Stimulated activated CD4-positive, alpha-beta T cell treated with anti-CD3 and anti-CD28 coated beads, Interleukin-12 subunit alpha, Interleukin-12 subunit beta, amount 100 ng/mL, for 4 hours (primary cell): Measurements from ENCODE around the gene PARD6A.

Experiments
- DNase-seq: peaks from one replicate; pipeline ENCODE4 v3.0.0-alpha.2; 2020

Gene PARD6A

DNA sequence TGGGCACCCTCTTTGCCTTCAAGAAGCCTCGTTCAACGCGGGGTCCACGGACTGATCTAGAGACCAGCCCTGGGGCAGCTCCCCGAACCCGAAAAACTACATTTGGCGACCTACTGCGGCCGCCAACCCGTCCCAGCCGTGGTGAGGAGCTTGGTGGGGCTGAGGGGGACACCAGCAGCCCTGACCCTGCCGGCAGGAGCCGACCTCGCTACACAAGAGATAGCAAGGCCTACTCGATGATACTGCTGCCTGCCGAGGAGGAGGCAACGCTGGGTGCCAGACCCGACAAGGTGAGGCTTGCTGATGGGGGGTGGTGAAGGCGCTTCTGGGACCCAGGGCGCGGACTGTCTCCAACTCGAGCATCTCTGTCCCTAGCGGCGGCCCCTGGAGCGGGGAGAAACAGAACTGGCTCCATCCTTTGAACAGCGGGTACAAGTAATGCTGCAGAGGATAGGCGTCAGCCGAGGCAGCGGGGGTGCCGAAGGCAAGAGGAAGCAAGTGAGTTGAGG lies 6.3 kb upstream of the PARD6A start:
- DNase-seq, result no peak

DNA sequence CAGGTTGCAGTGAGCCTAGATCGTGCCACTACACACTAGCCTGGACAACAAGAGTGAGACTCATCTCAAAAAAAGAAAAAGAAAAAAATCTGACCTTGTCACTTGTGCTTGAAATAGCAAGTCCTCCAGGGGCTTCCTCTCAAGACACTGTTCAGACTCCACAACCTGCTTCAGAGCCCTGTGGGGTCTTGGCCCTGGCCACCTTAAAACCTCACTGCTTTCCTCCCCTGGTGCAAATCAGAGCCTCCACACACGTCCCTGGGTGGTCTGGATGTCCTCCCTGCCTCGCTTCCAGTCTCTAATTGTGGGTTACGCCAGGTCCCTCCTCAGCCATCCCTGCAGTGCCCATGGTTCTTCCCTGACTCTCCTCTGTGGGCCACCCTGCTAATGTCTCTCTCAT lies 5.4 kb upstream of the PARD6A start:
- DNase-seq, result no peak

DNA sequence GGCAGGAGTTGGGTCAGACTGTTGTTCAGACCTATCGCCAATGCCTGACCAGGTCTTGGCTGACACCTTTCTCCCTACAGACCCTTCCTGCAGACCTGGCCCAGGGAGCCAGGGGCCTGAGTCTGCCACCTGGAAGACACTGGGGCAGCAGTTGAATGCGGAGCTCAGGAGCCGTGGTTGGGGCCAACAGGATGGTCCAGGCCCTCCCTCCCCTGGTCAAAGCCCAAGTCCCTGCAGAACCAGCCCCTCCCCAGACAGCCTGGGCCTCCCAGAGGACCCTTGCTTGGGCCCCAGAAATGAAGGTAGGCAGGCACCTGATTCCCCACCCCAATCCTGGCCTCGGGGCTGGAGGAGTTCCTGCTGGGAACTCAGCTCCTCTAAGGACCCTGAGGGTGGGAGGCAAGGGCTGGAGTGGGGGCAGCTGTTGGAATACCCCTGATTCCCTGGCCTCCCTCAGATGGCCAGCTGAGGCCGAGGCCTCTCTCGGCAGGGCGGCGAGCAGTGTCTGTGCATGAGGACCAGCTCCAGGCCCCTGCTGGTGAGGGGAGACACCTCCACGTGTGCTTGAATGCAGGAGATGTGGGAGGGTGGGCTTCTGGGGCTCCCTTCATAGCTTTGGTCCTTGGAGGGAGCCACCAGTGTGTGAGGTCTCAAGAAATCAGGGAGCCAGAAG lies 4.3 kb upstream of the PARD6A start:
- DNase-seq, result no peak

DNA sequence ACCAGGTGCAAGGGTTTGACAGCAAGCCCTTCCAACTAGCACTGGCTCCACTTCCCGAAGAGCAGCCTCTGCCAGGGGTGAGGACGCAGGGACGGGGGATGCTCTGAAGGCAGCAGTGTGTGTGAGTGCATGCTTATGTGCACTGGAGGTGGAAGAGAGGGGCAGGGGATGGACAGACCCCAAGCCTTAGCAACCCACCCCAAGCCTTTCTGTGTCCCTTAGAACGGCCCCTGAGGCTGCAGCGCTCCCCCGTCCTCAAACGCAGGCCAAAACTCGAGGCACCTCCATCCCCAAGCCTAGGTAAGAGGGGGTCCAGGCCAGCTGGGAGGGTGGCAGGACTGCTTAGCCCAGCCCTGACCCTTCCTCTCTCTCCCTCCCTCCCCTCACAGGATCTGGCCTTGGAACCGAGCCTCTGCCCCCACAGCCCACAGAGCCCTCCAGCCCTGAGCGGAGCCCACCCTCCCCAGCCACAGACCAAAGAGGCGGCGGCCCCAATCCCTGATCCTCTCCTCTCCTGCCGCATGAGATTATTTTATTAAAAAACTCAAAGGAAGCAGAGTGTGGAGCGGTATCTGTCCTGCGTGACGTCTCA lies 3.6 kb upstream of the PARD6A start:
- DNase-seq, result no peak

DNA sequence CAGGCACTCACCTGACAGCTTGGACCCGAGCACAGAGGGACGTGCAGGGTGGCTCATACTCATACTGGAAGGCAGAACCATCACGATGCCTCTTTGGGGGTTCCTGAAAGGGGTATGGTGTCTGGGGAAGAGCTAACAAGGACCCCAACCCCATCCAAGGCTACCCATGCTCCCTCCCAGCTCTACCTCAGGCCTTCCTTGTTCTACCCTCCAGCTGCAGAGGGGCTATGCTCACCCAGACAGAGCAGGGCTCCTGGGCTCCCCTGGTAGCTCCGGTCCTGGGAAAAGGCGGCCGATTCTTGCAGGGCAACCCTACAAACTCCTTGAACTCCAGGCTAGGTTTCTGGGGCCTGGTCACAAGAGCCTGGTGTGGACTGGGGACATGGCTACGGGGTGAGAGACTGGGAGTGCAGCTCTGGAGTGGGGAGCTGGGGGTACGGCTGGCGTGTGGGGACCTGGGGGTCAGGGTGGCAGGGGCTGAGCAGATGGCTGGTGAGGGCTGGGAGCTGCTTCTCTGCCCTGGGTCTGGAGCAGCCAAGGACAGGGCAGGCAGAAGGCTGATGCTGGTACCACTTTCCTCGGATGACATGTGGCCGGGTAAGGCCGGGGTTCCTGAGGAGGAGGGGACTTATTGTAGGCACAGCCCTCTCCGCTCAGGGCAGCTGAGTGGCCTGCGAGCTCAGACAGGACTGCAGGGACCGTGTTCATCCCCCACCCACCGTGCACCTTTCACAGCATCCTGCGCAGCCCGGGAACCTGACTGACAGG lies 2.8 kb upstream of the PARD6A start:
- no peak for DNase-seq

DNA sequence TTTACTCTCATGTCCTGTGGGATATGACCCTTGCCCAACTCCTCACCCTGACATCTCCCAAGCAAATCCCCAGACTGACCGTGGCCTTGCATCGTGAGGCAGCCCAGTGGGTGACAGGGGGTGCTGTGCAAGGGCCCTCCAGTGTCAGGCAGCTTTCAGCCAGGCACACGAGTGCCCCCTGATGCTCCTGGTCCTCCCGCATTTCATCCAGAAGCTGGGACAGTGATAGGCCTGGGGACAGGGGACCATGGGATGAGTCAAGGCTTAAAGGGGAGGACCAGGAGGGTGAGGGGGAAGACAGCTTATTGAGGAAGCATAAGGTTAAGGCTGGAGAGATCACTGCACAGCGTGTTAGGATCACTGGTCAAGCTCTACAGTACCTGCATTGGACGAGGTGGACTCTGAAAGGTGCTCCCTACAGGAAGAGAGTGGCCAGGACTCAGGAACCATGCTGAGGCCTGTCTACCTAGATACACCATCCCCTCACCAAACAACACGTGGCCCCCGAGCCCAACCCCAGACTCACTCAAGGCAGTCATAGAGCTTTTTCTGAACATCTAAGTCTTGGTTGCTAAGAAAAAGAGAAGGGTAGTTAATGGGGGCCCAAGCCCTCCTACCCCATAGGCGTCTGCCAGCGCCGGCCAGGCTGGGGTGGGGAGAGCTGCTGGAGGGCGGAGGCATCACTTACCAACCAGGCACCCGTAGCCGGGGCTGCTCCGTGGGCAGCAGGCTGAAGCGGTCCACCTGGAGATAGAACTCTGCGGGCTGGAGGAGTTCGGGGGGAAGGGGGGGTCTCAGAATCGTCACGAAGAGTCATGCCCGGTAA lies 1.7 kb upstream of the PARD6A start:
- no peak for DNase-seq

DNA sequence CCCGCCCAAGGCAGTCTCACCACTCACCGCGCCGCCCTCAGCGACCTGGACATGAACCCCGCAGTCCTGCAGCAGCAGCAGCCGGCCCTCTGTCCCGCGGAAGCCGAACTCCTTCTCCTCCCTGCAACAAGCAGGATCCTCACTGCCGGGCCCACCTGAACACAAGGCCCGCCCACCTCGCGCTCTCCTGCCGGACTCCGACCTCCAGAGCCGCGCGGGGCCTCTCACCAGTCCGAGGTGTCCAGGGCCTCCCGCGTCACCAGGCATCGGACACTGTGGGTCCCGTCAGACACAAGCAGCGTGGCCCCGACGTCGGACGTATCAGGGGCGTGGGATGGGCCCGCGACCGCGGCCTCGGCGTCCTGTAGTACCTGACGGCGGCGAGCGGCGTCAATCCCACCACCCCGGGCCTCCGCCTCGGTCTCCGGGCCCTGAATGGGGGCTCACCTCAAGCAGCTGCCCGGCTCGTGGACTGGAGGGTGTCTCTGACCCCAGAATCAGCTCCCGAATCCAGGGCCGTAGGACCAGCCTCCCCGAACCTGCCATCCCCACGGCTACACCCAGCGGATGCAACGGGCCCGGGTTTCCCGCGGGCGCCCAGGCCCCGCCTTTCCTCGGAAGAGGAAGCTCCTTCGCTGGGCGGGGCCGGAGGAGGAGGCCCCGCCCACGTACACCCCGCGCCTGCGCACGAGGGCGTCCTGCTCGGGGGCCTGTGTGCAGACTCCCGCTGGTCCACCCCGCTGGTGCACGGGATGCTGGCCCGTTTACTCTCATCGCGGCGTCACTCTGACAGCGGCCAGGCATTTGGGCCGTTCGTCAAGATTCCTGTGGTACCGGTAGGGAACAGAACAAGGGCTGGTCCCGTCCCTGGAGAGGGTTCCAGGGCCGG lies 841 bp upstream of the PARD6A start, which contains the start of gene ACD:
Gene ACD (minus strand): TSS at position 586 of the 889 bp plus-strand sequence. CDS start 40 bp downstream, at position 546.
- peak; percentile 95 for DNase-seq

DNA sequence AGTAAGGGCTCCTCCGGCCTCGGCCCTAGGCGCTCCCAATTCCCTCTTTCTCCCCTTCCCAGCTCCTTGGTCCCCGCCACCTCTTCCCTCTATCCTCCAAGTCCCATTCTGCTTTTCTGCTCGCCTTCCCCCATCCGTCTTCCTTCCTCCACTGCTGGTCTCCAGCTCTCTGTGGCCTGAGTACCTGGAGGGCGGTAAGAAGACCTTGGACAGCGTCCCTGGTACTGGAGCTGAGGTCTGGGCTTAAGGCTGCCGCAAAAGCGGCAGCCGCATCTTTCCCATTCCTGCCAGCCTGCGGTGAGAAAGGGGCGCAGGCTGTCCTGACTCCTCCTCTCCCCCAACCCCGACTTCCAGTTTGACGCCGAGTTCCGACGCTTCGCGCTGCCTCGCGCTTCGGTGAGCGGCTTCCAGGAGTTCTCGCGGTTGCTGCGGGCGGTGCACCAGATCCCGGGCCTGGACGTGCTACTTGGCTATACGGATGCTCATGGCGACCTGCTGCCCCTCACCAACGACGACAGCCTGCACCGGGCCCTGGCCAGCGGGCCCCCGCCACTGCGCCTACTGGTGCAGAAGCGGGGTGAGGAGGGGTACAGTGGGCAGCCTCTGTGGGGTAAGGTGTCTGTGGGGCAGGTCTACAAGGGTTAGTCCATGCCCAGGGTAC lies 471 bp downstream of the PARD6A start:
- no peak for DNase-seq

DNA sequence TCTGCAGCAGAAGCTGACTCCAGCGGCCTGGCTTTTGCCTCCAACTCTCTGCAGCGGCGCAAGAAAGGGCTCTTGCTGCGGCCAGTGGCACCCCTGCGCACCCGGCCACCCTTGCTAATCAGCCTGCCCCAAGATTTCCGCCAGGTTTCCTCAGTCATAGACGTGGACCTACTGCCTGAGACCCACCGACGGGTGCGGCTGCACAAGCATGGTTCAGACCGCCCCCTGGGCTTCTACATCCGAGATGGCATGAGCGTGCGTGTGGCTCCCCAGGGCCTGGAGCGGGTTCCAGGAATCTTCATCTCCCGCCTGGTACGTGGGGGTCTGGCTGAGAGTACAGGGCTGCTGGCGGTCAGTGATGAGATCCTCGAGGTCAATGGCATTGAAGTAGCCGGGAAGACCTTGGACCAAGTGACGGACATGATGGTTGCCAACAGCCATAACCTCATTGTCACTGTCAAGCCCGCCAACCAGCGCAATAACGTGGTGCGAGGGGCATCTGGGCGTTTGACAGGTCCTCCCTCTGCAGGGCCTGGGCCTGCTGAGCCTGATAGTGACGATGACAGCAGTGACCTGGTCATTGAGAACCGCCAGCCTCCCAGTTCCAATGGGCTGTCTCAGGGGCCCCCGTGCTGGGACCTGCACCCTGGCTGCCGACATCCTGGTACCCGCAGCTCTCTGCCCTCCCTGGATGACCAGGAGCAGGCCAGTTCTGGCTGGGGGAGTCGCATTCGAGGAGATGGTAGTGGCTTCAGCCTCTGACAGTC lies 1.3 kb downstream of the PARD6A start:
- no peak for DNase-seq

DNA sequence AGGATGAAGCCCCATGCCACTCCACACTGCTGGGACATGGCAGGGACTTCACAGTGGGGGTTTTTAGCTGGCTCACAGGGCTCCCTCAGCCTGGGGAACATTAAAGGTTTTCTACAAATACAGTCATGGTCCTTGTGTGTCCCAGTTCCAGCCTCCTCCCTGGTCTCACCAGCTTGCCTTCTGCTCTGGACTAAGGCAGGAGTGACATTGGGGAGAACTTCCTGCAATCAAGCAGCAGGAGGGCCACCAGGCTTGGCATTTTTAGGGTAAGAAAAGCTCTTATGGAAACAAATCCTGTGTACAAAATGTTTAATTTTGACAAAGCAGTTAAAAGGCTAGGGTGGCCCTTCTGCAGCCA lies 1.9 kb downstream of the PARD6A start:
- no peak for DNase-seq

DNA sequence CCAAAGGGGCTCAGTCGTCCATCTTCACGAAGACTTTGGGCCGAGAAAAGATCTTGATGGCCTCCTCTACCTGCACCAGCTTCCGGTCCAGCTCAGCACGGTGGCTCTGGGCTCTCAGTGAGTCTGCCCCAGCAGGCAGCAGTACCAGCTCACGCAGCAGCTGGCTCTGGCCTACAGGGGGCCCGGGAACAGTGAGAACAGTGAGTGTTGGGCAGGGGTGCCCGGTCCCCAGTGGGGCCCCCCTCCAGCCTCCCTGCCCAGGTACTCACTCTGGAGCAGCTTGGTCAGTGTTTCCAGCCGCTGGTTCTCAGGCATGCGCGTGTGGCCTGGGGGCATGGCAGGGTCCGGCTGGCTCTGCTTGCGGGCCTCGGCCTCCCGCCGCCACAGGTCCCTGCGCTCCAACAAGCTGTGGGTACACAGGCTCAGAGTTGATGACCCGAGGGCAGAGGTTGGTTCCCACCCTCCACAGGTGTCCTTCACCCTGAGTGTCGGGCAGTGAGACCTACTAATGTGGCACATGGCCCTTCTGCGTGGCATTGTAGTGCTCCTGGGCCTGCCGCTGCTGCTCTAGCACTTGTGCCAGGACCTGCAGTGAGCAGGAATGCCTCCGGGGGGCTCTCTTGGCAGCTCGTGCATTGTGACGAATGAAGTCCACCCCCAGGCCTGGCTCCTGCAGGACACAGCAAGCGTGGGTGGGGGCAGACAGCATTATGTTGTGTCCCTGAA lies 2.6 kb downstream of the PARD6A start:
- no peak for DNase-seq

DNA sequence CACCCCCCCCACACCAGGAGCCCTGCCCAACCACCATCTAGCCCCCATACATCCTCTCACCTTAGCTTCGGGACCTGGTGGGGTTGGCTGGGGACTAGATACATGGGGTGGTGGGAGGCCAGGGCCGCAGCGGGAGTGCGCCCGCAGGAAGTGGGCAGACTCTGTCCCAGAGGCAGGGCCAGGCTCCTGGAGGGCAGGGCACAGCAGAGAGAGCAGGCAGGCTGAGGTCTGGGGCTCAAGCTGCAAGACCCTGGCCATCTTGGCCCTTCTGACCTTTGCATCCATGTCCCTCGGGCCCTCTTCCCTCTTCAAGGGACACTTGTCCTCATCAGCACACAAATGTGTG lies 3.1 kb downstream of the PARD6A start:
- DNase-seq, result no peak

DNA sequence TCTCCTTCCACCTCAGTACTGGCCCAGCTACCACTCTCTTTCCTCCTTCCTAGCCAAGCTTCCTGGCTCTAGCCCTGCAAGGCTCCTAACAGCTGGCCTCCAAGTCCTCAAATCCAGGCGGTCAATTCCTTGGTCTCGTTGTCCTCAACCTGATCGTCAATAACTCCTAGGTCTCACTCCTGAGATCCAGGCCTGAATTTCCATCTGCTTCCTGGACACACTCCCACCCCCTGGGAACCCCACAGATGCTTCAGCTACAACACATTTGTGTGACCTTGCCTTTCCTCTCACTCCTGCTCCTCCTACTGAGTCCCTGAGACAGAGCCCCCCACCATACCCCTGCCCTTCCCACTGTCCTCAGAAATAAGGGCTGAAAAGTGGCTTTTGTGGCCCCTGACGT lies 3.5 kb downstream of the PARD6A start:
- DNase-seq, result no peak

DNA sequence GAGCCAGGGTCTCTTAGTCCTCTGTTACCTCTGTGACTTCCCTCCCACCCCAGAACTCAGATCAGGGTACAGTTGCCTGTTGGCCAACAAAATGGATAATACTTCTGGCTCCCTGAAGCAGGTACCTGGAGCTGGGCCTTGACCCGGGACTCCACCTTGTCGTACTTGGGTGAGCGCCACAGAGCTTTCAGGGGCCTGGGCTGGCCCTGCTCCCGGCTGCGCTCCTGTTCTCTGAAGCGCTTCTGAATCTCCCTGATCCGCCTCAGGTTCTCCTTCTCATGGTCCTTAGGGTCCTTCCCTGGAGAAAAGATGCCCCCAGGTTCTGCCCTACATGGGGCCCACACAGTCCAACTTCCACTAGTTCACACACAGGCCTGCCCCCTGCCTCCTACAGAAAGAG lies 4.1 kb downstream of the PARD6A start:
- DNase-seq, result no peak

DNA sequence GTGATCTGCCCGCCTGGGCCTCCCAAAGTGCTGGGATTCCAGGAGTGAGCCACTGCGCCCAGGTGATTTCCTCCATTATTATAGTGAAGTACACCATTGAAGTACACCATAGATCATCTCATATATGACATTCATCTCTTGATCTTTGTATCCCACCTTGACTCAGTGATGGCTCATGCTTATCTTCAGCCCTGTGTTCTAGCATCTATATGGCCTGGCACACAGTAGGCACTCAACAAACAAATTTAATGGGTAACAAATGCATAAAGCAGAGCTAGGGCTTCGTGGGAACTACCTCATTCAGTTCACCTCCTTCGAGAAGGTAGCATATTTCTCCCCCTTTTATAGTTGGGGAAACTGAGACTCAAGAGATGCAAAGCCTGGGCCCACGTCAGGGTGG lies 4.8 kb downstream of the PARD6A start:
- no peak for DNase-seq

DNA sequence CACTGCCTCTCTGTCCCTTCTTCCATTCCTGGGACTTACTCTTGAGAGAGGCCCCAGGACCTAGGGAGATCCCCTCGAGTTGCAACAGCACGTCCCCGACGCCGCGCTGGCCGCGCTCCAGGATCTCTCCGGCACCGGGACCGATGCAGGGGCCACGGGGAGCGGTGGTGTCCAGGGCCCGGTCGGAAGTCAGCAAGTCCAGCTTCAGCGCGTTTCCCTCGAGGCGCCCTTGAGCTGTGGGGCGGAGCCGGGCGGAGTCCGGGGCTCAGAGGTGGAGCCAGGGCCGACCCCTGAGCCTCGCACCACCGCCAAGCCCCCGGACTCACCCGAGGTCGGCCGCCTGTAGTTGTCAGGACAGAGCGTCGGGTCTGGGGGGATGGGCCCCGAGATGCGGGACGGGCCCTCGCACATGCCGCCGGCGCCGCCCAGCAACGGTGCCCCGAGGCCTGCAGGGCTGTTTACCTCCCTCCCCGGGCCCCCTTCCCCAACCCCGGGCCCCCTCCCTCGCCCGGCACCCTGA lies 5.3 kb downstream of the PARD6A start:
- no peak for DNase-seq

DNA sequence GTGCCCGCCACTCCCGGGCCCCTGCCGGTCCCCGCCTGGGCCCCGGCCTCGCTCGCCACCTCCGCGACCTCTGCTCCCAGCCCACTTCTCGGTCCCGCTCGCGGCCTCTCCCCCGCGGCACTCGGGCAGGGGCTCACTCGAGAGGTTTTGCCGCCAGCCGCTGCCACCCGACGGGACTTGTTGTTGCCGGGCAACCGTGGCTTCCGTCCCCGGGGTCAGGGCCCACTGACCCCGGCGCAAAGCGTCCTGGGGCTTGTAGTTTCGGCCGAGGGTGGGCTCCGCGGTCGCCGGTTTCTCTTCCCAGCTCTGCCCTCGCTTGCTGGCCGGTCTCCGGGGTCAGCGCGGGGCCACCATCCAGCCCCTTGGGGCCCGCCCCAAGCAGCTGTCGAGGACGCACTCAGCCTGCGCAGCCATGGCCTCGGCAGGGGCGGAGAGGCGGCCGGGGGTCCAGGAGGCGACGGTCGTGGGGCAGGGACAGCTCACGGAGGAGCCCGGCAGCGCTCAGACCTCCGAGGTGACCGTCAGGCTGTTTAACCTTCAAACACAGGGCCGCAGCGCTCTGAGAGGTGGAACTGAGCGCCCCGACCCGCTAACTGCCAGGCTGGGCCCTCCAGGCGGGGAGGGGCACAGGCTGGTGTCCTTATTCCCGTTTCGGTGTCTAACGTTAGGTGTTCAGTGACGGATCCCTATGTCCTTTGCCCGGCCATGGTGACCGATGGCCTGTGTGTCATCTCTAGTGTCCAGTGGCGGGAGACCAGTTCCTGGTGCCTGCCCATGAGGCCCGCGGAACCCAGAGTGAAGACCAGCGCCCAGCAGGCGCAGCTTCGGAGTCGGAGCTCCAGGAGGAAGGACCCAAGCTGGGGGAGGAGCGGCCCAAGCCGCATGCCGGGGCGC lies 6.0 kb downstream of the PARD6A start, which contains the start of the genes C16orf86 and ENKD1:
Gene C16orf86 (plus strand): TSS at position 256 of the 894 bp plus-strand sequence. CDS start 157 bp downstream, at position 413.
Gene ENKD1 (minus strand): TSS at position 192 of the 894 bp plus-strand sequence. CDS start 308 bp downstream, outside the sequence.
- DNase-seq, result peak; percentile 74

DNA sequence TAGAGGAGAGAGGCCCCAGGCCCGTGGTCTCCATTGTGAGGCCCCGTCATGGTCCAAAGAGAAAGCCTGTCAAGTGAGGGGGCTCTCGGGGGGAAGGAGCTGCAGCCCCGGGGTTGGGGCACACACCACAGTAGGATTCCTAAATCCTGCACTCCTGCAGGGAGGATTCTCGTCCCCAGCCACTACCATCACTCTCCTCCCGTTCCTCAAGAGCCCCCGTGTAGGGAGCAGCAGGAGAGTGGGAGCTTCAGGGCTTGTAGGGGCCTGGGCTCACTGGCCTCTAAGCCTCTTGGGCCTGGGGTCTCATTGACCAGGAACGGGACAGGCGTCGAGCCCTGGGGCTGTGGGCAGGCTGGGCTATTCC lies 6.7 kb downstream of the PARD6A start:
- DNase-seq, result no peak
